HL-60/S4 (cell line): Measurements from ENCODE around the gene NSDHL.
"Not testable (repeated sequence)": the region's sequence is repeated elsewhere in the genome, so short reads cannot be mapped to it uniquely, and the experiment has no call there.

Experiments used
- in situ Hi-C: fragments of 300-500 bp; cut with MboI; formaldehyde crosslinking; loops from 2 replicates; pipeline ENCODE4 v1.14.3; 2022; ENCODE audit warnings: low sequenced_read_pairs

NSDHL gene

GRCh38 chrX:152830312-152831305 lies at the start of gene NSDHL, which contains the start of gene CETN2:
NSDHL (plus strand) TSS chrX:152831063; CDS start chrX:152846325, 15,262 bp downstream.
CETN2 (minus strand) TSS chrX:152830757; CDS start chrX:152830710, 47 bp downstream.
- in situ Hi-C loops = no loop called here

GRCh38 chrX:152787062-152787461 lies 43.8 kb upstream of the NSDHL start:
- in situ Hi-C loops = not testable (repeated sequence)

GRCh38 chrX:152798945-152799344 lies 31.9 kb upstream of the NSDHL start:
- in situ Hi-C loops = no loop called here

- in situ Hi-C loops = no loop called here
Measured at GRCh38 chrX:152806035-152806434, 24.8 kb upstream of the NSDHL start.

GRCh38 chrX:152810403-152810802 lies 20.5 kb upstream of the NSDHL start:
- in situ Hi-C loops = no loop called here

GRCh38 chrX:152813206-152813605 lies 17.7 kb upstream of the NSDHL start:
- in situ Hi-C loops = no loop called here

GRCh38 chrX:152814048-152814447 lies 16.8 kb upstream of the NSDHL start:
- in situ Hi-C loops = no loop called here

GRCh38 chrX:152817078-152817764 lies 13.6 kb upstream of the NSDHL start:
- in situ Hi-C loops = no loop called here

GRCh38 chrX:152818356-152818755 lies 12.5 kb upstream of the NSDHL start:
- in situ Hi-C loops = no loop called here

GRCh38 chrX:152819266-152819665 lies 11.6 kb upstream of the NSDHL start:
- in situ Hi-C loops = no loop called here

- in situ Hi-C loops = no loop called here
Measured at GRCh38 chrX:152819732-152820131, 11.1 kb upstream of the NSDHL start.

- in situ Hi-C loops = no loop called here
Measured at GRCh38 chrX:152821145-152821765, 9.6 kb upstream of the NSDHL start.

GRCh38 chrX:152822383-152823086 lies 8.3 kb upstream of the NSDHL start:
- in situ Hi-C loops = no loop called here

GRCh38 chrX:152823657-152824056 lies 7.2 kb upstream of the NSDHL start:
- in situ Hi-C loops = no loop called here

GRCh38 chrX:152824841-152825374 lies 6.0 kb upstream of the NSDHL start:
- in situ Hi-C loops = no loop called here

GRCh38 chrX:152831391-152831790 lies 528 bp downstream of the NSDHL start:
- in situ Hi-C loops = no loop called here

GRCh38 chrX:152832520-152832919 lies 1.7 kb downstream of the NSDHL start:
- in situ Hi-C loops = no loop called here

- in situ Hi-C loops = no loop called here
Measured at GRCh38 chrX:152833378-152833777, 2.5 kb downstream of the NSDHL start.

GRCh38 chrX:152835470-152835869 lies 4.6 kb downstream of the NSDHL start:
- in situ Hi-C loops = not testable (repeated sequence)

- in situ Hi-C loops = no loop called here
Measured at GRCh38 chrX:152842772-152843338, 12.0 kb downstream of the NSDHL start.
